Adrenal gland (tissue), 12 donors: Measurements from ENCODE around the gene PDCD4. TPM values are rescaled to one million over a fixed set of nuclear protein-coding genes. Genes with fewer than 3 reads are reported as not detected.

Experiments
- DNase-seq, 7 donors: peaks; one replicate each; pipeline ENCODE4 v3.0.0-alpha.2; 2019 to 2020
- H3K27ac ChIP-seq, 5 donors: fragments of 200-600 bp; sonication (generic) in 4 of 5; 1 replicate in 3 of 5; 2 replicates in 2 of 5; pipeline versions ENCODE4 v1.5.1 to v1.8.0; 2016 to 2020; ENCODE audit warnings: mild to moderate bottlenecking in 1 of 5
- H3K27me3 ChIP-seq: fragments of 200-600 bp; 2 replicates; pipeline ENCODE4 v1.8.0; 2021
- H3K36me3 ChIP-seq, 2 donors: fragments of 200-600 bp; replicated peaks in 1 of 2; 1 replicate in 1 of 2; 2 replicates in 1 of 2; pipeline versions ENCODE4 v1.5.1 to v1.8.0; 2018 to 2022
- H3K4me1 ChIP-seq, 2 donors: fragments of 200-600 bp; replicated peaks in 1 of 2; 1 replicate in 1 of 2; 2 replicates in 1 of 2; pipeline versions ENCODE4 v1.5.1 to v1.8.0; 2018 to 2021
- H3K4me3 ChIP-seq, 4 donors: fragments of 200-600 bp; sonication (generic) in 3 of 4; one replicate each; pipeline ENCODE4 v1.5.1; 2016 to 2018
- H3K9me3 ChIP-seq, 3 donors: fragments of 200-600 bp; sonication (generic) in 1 of 3; replicated peaks in 1 of 3; 1 replicate in 2 of 3; 2 replicates in 1 of 3; pipeline versions ENCODE4 v1.5.1 to v1.8.0; 2016 to 2021
- POLR2A ChIP-seq, 2 donors: fragments of 450-650 bp; IDR thresholded peaks; one replicate each; pipeline ENCODE4 v1.6.1; 2017; ENCODE audit warnings: antibody characterized with exemption in 2 of 2, mild to moderate bottlenecking in 2 of 2, moderate library complexity in 1 of 2
- WGBS, 4 donors: extraction: QIAGEN DNeasy Blood & Tissue Kit in 2 of 4; methylation state at CpG; one replicate each; pipeline versions ENCODE4 v1.1.5 to v1.1.7; 2013 to 2017; 5-methylcytosine and 5-hydroxymethylcytosine counted together
- intact Hi-C, 2 donors: fragments of 100-400 bp; cut with DNase I; formaldehyde crosslinking; loops; one replicate each; pipeline versions ENCODE4 v1.14.1 to v1.15.0; 2022 to 2023
- polyA plus RNA-seq, 3 donors: library from polyadenylated mRNA; stranded (reverse); fragments of 200-250 nt in 2 of 3; fragments of 350-450 nt in 1 of 3; fragmentation: Illumina TruSeq in 1 of 3; extraction: RNeasy Lipid Tissue Mini Kit (QIAGEN cat#74804) in 1 of 3; gene quantifications; one replicate each; pipeline ENCODE4 v1.2.3, GENCODE V29; 2013 to 2014
- total RNA-seq, 9 donors: library from RNA; depleted of rRNA in 4 of 9; stranded (reverse); fragments of >200 nt in 4 of 9; fragments of 120-200 nt in 1 of 9; fragmentation: NEBNext Ultra II Directional in 1 of 9; extraction: Animal tissue kit (Norgen Biotek cat#: 25700) in 1 of 9; gene quantifications; one replicate each; pipeline versions ENCODE4 v1.1.0 to v1.2.4, GENCODE V29; 2013 to 2023
- TF ChIP-seq, protein P1 (sequence below), 6 experiments: fragments of 450-650 bp in 4 of 6; fragments of 200-600 bp in 2 of 6; sonication (generic) in 1 of 6; IDR thresholded peaks; 1 replicate in 5 of 6; 2 replicates in 1 of 6; pipeline versions ENCODE4 v1.5.1 to v1.8.0; 2016 to 2021; ENCODE audit warnings: antibody characterized with exemption in 6 of 6, mild to moderate bottlenecking in 2 of 6, moderate library complexity in 1 of 6
- donor health status: healthy with polysubstance abuse.
- donor health status: Bipolar disorder and iron deficiency.
- donor health status: DM: yes; HTN: yes; CAD: no.
- donor health status: DM: no; HTN: no; CAD: no.
- donor health status: DM: no; HTN: no; CAD: no.
- donor health status: DM: yes; HTN: yes; CAD: no.

Gene PDCD4
- total and polyA plus RNA-seq, 12 donors: 16.8 to 150 (median 44.8) TPM

DNA sequence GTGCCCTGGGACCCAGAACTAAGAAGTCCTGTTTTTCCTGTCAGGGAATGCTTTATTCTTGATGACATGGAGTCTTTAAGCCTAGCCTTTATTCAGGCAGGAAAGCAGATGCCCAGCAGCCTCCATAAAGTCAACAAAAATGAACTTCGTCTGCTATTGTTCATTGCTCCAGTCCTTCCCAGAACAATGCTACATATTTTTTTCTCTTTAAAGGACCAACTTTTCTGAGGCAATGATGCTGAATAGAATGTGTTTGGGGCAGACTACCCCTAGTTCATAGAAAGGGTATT is 47.6 kb upstream of the PDCD4 start:
- no peaks in the 10 kb centered on the region for H3K36me3 ChIP-seq
- TF ChIP-seq, protein P1, sequence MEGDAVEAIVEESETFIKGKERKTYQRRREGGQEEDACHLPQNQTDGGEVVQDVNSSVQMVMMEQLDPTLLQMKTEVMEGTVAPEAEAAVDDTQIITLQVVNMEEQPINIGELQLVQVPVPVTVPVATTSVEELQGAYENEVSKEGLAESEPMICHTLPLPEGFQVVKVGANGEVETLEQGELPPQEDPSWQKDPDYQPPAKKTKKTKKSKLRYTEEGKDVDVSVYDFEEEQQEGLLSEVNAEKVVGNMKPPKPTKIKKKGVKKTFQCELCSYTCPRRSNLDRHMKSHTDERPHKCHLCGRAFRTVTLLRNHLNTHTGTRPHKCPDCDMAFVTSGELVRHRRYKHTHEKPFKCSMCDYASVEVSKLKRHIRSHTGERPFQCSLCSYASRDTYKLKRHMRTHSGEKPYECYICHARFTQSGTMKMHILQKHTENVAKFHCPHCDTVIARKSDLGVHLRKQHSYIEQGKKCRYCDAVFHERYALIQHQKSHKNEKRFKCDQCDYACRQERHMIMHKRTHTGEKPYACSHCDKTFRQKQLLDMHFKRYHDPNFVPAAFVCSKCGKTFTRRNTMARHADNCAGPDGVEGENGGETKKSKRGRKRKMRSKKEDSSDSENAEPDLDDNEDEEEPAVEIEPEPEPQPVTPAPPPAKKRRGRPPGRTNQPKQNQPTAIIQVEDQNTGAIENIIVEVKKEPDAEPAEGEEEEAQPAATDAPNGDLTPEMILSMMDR (IDR thresholded peaks at IDR 0.05): no peak
- TF ChIP-seq POLR2A (IDR thresholded peaks at IDR 0.05): no peak
- H3K4me3 ChIP-seq: no peak overlapping the region
- no peak overlapping the region for H3K27ac ChIP-seq
- H3K9me3 ChIP-seq: no peaks in the 10 kb centered on the region
- DNase-seq: no peak
- intact Hi-C loops: no loop called here
- WGBS, 4 donors: 71 to 90% (median 80%) methylated on average over 1 of the region's 1 CpG
- no peaks in the 10 kb centered on the region for H3K27me3 ChIP-seq
- peaks cover 18% of the 10 kb centered on the region in 2 donors for H3K4me1 ChIP-seq

DNA sequence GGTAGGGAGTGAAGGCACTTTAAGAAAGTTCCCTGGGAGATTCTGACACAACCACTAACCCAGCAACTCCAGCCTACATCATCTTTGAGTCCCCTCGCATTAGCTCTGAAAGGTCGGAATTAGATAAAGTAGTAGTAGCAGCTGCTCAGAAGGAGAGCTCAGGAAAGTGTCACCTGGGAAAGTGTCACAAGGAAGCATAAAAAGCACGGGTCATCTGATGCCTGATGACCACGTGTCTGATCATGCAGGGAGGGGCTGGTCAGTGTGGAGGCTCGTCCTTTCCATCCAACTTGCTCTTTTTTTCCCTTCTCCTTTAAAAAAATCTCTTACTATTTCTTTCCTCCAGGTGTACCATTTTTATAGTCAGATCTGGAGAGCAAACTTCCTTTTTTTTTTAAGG is 47.1 kb upstream of the PDCD4 start:
- Histone ChIP-seq H3K27ac (no peak overlapping the region), H3K9me3 (no peaks in the 10 kb centered on the region), H3K4me1 (peaks cover 16 to 17% of the 10 kb centered on the region in 2 donors), H3K4me3 (no peak overlapping the region), H3K36me3 (no peaks in the 10 kb centered on the region), H3K27me3 (no peaks in the 10 kb centered on the region)
- intact Hi-C loops: no loop called here
- TF ChIP-seq, protein P1 (IDR thresholded peaks at IDR 0.05): no peak
- no peak for TF ChIP-seq POLR2A (IDR thresholded peaks at IDR 0.05)
- WGBS, 4 donors: 72 to 85% (median 75%) methylated on average over 5 of the region's 5 CpGs
- DNase-seq: no peak

DNA sequence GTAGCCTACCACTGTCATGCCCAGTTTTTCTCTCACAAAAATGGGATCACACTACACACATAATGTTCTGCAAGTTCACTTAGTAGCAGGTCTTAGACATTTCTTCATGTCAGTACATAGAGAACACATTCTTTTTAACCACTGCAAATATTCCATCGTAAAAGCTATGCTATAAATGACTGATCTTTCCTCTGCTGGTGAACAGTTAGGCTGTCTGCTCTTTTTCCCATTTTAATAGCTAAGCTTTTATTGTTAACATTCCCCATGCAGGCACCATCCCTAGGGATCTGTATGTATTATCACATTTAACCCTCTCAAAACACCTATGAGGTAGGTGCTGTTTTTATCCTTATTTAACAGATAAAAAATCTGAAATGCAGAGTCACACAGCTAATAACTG is 46.2 kb upstream of the PDCD4 start:
- H3K27ac ChIP-seq: no peak overlapping the region
- TF ChIP-seq, protein P1 (IDR thresholded peaks at IDR 0.05): no peak
- TF ChIP-seq POLR2A (IDR thresholded peaks at IDR 0.05): no peak

DNA sequence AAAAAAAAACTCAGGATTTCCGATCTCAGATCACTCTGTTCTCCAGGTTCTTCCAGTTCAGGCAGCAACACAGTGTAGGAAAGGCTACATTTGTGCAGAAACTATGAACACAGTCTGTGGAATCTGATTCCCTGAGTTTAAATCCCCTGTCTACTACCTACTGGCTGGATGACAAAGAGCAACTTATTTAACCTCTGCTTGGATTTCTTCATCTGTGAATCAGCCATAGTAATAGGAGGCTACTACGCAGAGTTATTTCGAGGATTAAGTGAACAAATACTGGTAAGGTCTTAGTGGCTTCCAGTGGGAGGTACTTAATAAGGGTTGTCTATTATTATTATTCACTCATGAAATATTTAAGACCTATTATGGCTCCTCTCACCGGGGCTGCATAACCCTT is 44.3 kb upstream of the PDCD4 start:
- Histone ChIP-seq H3K27ac (no peak overlapping the region), H3K4me3 (no peak overlapping the region), H3K4me1 (no peaks in the 10 kb centered on the region), H3K27me3 (no peaks in the 10 kb centered on the region), H3K36me3 (no peaks in the 10 kb centered on the region), H3K9me3 (no peaks in the 10 kb centered on the region)
- WGBS, 4 donors: 64 to 67% (median 65%) methylated on average over 4 of the region's 4 CpGs
- TF ChIP-seq POLR2A (IDR thresholded peaks at IDR 0.05): no peak
- TF ChIP-seq, protein P1 (IDR thresholded peaks at IDR 0.05): no peak
- intact Hi-C loops: no loop called here
- no peak for DNase-seq

More for the DNA sequence above, 46.2 kb upstream of the PDCD4 start:
- Histone ChIP-seq H3K9me3 (no peaks in the 10 kb centered on the region), H3K36me3 (no peaks in the 10 kb centered on the region), H3K4me1 (peaks cover 8 to 9% of the 10 kb centered on the region in 2 donors), H3K4me3 (no peak overlapping the region), H3K27me3 (no peaks in the 10 kb centered on the region)
- no peak for DNase-seq
- intact Hi-C loops: no loop called here
- 84 to 93% (median 89%) methylated on average over 1 of the region's 1 CpG for WGBS, 4 donors
